Stimulated activated memory B cell treated with anti-CD40 and anti-IgM and Interleukin-4, amounts not matched to agents 10 μg/mL and 1 μg/mL and 100 μg/mL, for 72 hours (primary cell): Measurements from ENCODE around the gene EME2.
"Not testable (repeated sequence)": the region's sequence is repeated elsewhere in the genome, so short reads cannot be mapped to it uniquely, and the experiment has no call there.

Experiments
- ATAC-seq: fragments of 150-1000 bp; cut with Tn5 transposase; 2 replicates; pipeline ENCODE4 v1.10.0; 2021
- H3K27ac Mint-ChIP-seq: one replicate; pipeline ENCODE4 v1.8.0; 2022; ENCODE audit warnings: mild to moderate bottlenecking, mixed read lengths
- H3K27me3 Mint-ChIP-seq: one replicate; pipeline ENCODE4 v1.8.0; 2022; ENCODE audit warnings: mixed read lengths
- H3K36me3 Mint-ChIP-seq: one replicate; pipeline ENCODE4 v1.8.0; 2022; ENCODE audit warnings: mixed read lengths
- H3K4me1 Mint-ChIP-seq: one replicate; pipeline ENCODE4 v1.8.0; 2022; ENCODE audit warnings: mixed read lengths
- H3K4me3 Mint-ChIP-seq: one replicate; pipeline ENCODE4 v1.8.0; 2022; ENCODE audit warnings: mild to moderate bottlenecking, moderate library complexity, mixed read lengths
- H3K9me3 Mint-ChIP-seq: one replicate; pipeline ENCODE4 v1.8.0; 2022; ENCODE audit warnings: mixed read lengths

Gene EME2

DNA sequence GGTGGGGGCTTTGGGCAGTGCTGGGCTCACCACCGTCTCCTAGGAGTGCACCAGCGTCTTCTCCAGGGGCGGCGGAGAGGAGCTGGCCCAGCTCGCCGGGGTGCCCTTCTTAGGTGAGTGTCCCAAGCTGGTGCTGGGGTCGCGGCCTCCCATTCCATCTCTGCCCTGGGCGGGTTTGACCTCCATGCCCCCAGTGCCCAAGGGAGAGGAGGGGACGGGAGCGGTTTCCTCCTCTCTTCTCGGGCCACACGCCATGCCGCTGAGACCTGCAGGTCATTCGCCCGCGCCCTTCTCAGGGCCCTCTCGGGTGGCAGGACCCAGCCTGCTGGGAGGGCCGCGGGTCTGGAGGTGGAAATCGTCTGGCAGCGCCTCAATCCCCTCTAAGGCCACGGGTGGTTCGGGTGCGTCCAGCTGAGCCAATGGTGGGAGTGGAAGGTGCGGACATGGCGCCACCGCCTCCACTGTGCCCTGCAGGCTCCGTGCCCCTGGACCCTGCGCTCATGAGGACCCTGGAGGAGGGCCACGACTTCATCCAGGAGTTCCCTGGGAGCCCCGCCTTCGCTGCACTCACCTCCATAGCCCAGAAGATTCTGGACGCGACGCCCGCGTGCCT lies 15.6 kb downstream of the EME2 start:
- no peak overlapping the region for H3K27ac Mint-ChIP-seq
- ATAC-seq: no peak
- H3K27me3 Mint-ChIP-seq: no peaks in the 10 kb centered on the region
- no peaks in the 10 kb centered on the region for H3K9me3 Mint-ChIP-seq
- H3K4me3 Mint-ChIP-seq: no peak overlapping the region
- peaks cover 21% of the 10 kb centered on the region for H3K4me1 Mint-ChIP-seq
- peaks cover 16% of the 10 kb centered on the region for H3K36me3 Mint-ChIP-seq

DNA sequence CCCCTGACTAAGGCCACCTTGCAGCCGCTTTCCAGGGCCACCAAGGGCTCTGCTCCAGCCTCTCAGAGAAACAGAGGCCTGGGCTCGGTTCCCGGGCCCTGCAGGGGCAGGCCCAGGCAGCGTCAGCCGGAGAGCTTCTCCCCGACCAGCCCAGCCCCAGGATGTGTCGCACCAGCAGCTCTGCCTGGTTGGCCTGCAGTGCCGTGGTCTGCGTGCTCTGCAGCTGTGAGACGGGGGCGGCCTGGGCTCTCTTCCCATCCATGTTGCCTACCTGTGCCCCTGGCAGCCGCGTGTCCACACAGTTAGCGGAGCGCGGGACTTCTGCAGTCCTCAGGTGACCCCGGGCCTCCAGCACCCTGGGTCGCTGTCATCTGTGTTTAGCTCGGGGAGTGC lies 16.1 kb downstream of the EME2 start:
- Mint-ChIP-seq H3K36me3 (peaks cover 16% of the 10 kb centered on the region), H3K4me3 (no peak overlapping the region), H3K27me3 (no peaks in the 10 kb centered on the region), H3K9me3 (no peaks in the 10 kb centered on the region), H3K4me1 (peaks cover 21% of the 10 kb centered on the region), H3K27ac (no peak overlapping the region)
- ATAC-seq: no peak

DNA sequence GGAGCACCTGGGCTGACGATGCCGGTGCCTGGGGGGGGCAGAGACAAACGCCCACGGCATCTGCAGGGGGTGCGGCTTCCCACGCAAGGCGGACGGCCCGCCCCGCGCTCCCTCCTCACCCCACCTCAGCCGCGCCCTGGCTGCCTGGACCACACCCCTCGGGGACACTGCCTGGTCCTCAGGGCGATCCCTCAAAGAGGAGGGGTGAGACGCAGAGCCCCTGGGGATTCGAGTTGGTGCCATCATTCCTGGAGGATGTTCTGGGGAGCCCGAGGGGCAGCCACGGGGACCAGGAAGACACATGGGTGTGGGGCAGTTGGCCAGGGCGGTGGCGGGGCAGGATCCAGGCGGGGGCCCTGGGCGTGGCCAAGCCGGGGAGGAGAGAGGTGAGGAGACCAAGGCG lies 17.0 kb downstream of the EME2 start:
- Mint-ChIP-seq H3K4me3 (no peak overlapping the region), H3K27ac (no peak overlapping the region), H3K9me3 (no peaks in the 10 kb centered on the region), H3K36me3 (peaks cover 16% of the 10 kb centered on the region), H3K4me1 (peaks cover 21% of the 10 kb centered on the region), H3K27me3 (no peaks in the 10 kb centered on the region)
- no peak for ATAC-seq

GRCh38 chr16:1790261-1790610 lies 17.6 kb downstream of the EME2 start:
- Mint-ChIP-seq H3K9me3 (no peaks in the 10 kb centered on the region), H3K4me1 (peaks cover 16% of the 10 kb centered on the region), H3K27me3 (no peaks in the 10 kb centered on the region), H3K4me3 (no peak overlapping the region), H3K27ac (no peak overlapping the region), H3K36me3 (peaks cover 11% of the 10 kb centered on the region)
- no peak for ATAC-seq

GRCh38 chr16:1790611-1791255 lies 18.1 kb downstream of the EME2 start:
- no peaks in the 10 kb centered on the region for H3K27me3 Mint-ChIP-seq
- no peak overlapping the region for H3K27ac Mint-ChIP-seq
- no peaks in the 10 kb centered on the region for H3K9me3 Mint-ChIP-seq
- ATAC-seq: no peak
- H3K36me3 Mint-ChIP-seq: peaks cover 9% of the 10 kb centered on the region
- no peak overlapping the region for H3K4me3 Mint-ChIP-seq
- peaks cover 11% of the 10 kb centered on the region for H3K4me1 Mint-ChIP-seq

DNA sequence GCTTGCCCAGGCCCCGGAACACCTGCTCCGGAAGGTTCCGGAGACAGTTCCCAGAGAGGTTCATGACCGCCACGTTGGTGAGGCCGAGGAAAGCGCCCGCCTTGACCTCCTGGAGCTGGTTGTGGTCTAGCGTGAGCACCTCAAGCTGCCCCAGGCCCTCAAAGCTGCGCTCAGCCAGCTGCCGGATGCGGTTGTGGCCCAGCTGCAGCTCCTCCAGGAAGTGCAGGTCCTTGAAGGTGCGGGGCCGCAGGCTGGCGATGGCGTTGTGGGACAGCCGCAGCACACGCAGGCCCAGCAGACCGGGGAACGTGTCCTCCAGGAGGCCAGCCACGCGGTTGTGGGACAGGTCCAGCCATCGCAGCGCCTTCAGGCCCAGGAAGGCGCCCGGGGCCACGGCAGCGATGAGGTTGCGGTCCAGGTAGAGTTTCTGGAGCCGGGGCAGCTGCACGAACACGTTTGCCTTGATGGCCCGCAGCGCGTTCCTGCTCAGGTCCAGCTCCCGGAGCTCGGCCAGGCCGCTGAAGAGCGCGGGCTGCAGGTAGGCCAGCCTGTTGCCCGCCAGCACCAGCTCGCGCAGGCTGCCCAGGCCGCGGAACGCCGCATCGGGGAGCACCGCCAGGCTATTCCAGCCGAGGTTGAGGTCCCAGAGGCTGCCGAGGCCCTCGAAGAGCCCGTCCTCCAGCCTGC lies 18.8 kb downstream of the EME2 start:
- H3K27ac Mint-ChIP-seq: no peak overlapping the region
- no peak for ATAC-seq
- H3K4me1 Mint-ChIP-seq: peaks cover 6% of the 10 kb centered on the region
- no peaks in the 10 kb centered on the region for H3K9me3 Mint-ChIP-seq
- peaks cover 9% of the 10 kb centered on the region for H3K36me3 Mint-ChIP-seq
- H3K27me3 Mint-ChIP-seq: no peaks in the 10 kb centered on the region
- H3K4me3 Mint-ChIP-seq: no peak overlapping the region

DNA sequence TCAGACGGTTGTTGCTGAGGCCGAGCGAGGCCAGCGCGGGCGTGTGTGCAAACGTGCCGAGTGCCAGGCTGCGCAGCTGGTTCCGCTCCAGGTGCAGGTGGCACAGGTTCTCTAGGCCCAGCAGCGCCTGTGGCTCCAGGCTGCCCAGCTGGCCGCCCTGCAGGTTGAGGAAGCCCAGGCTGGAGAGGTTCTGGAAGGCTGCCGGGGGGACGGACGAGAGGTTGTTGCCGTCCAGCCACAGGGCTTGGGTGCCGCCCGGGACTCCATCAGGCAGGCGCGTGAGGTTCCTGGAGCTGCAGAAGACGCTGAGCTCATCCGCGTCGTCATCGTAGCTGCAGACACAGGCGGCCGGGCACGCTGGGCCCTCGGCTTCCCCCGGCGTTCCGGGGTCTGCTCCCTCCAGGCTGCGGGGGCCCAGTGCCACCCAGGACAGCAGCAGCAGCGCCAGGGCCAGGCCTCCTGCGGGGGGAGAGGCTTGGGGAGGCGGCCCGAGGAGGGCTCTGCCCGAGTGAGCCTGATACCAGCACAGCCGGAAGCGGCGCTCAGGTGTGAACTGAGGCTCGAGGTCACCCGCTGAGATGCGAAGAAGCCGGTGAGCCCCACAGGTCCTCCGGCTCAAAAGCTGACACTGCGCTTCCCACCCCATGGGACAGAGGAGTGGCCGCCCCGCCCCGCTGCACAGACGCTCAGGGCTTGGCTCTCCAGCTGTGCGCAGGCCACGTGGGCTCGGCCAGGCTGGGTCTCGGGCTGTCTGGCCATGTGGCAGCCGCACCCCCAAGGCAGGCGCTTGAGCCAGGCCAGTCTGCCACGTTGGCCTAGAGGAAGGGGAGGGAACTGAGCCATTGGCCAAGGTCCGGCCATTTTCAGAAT lies 19.6 kb downstream of the EME2 start:
- Mint-ChIP-seq H3K4me1 (peaks cover 6% of the 10 kb centered on the region), H3K4me3 (no peak overlapping the region), H3K27ac (no peak overlapping the region), H3K27me3 (no peaks in the 10 kb centered on the region), H3K9me3 (peaks cover 2% of the 10 kb centered on the region), H3K36me3 (peaks cover 14% of the 10 kb centered on the region)
- ATAC-seq: no peak

GRCh38 chr16:1792836-1793577 lies 20.4 kb downstream of the EME2 start:
- H3K27ac Mint-ChIP-seq: no peak overlapping the region
- no peak overlapping the region for H3K4me3 Mint-ChIP-seq
- no peaks in the 10 kb centered on the region for H3K27me3 Mint-ChIP-seq
- peak; percentile 24 for ATAC-seq
- peaks cover 17% of the 10 kb centered on the region for H3K36me3 Mint-ChIP-seq
- peaks cover 6% of the 10 kb centered on the region for H3K4me1 Mint-ChIP-seq
- H3K9me3 Mint-ChIP-seq: peaks cover 3% of the 10 kb centered on the region

- Mint-ChIP-seq H3K27ac (no peak within 1 kb of the TSS), H3K36me3 (peaks cover 15% of the 10 kb centered on the region), H3K9me3 (peaks cover 3% of the 10 kb centered on the region), H3K4me3 (no peak within 1 kb of the TSS), H3K27me3 (no peaks in the 10 kb centered on the region), H3K4me1 (peaks cover 5% of the 10 kb centered on the region)
- peak; percentile 25 for ATAC-seq
Measured at GRCh38 chr16:1793578-1794220, 21.1 kb downstream of the EME2 start, which contains the start of gene IGFALS. TSS of gene IGFALS (minus strand) at chr16:1793705. CDS start at chr16:1793652, 53 bp downstream.

- peaks cover 7% of the 10 kb centered on the region for H3K9me3 Mint-ChIP-seq
- no peak overlapping the region for H3K4me3 Mint-ChIP-seq
- no peak overlapping the region for H3K27ac Mint-ChIP-seq
- H3K36me3 Mint-ChIP-seq: peaks cover 11% of the 10 kb centered on the region
- H3K4me1 Mint-ChIP-seq: no peaks in the 10 kb centered on the region
- ATAC-seq: no peak
- no peaks in the 10 kb centered on the region for H3K27me3 Mint-ChIP-seq
Measured at GRCh38 chr16:1794221-1794871, 21.7 kb downstream of the EME2 start.

GRCh38 chr16:1794908-1795666 lies 22.5 kb downstream of the EME2 start:
- H3K27ac Mint-ChIP-seq: no peak overlapping the region
- no peak overlapping the region for H3K4me3 Mint-ChIP-seq
- ATAC-seq: no peak
- H3K9me3 Mint-ChIP-seq: peaks cover 10% of the 10 kb centered on the region
- H3K27me3 Mint-ChIP-seq: no peaks in the 10 kb centered on the region
- no peaks in the 10 kb centered on the region for H3K4me1 Mint-ChIP-seq
- H3K36me3 Mint-ChIP-seq: peaks cover 17% of the 10 kb centered on the region

GRCh38 chr16:1799263-1799662 lies 26.7 kb downstream of the EME2 start:
- Mint-ChIP-seq H3K36me3 (peaks cover 26% of the 10 kb centered on the region), H3K9me3 (peaks cover 13% of the 10 kb centered on the region)
- H3K4me1 Mint-ChIP-seq, H3K27me3 Mint-ChIP-seq, H3K27ac Mint-ChIP-seq, ATAC-seq, H3K4me3 Mint-ChIP-seq: not testable (repeated sequence)

DNA sequence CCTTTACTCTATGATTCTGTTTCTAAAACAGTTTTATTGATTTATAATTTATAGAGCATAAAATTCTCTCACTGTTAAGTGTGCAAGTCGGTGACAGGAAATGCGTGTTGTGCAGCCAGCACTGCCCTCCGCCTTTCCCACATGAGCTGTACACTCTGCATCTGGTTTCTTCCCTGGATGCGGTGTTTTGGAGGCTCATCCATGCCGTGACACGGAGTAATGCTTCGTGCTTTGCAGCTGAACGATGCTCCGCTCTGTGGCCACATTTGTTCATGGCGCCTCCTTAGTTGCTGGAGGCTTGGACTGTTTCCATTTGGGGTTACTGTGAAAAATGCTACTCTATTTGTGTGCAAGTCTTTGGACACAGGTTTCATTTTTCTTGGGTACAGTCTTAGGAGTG lies 28.1 kb downstream of the EME2 start:
- H3K36me3 Mint-ChIP-seq: peaks cover 35% of the 10 kb centered on the region
- H3K27me3 Mint-ChIP-seq: no peaks in the 10 kb centered on the region
- peaks cover 13% of the 10 kb centered on the region for H3K9me3 Mint-ChIP-seq
- peaks cover 5% of the 10 kb centered on the region for H3K4me1 Mint-ChIP-seq
- no peak overlapping the region for H3K27ac Mint-ChIP-seq
- no peak for ATAC-seq
- no peak overlapping the region for H3K4me3 Mint-ChIP-seq
